Transverse colon (tissue), 4 donors: ENCODE results near the gene ARIH1. TPM values are rescaled to one million over a fixed set of nuclear protein-coding genes. Genes with fewer than 3 reads are reported as not detected.
"Not testable (repeated sequence)": the region's sequence is repeated elsewhere in the genome, so short reads cannot be mapped to it uniquely, and the experiment has no call there.

Experiments
- DNase-seq: peaks from one replicate; pipeline ENCODE4 v3.0.0-alpha.2; 2019
- H3K27ac ChIP-seq, 4 donors: fragments of 200-600 bp; sonication (generic); 2 replicates each; pipeline ENCODE4 v1.5.1; 2016 to 2018; ENCODE audit warnings: inconsistent platforms in 4 of 4
- H3K27me3 ChIP-seq: fragments of 200-600 bp; sonication (generic); 2 replicates; pipeline ENCODE4 v1.5.1; 2017; ENCODE audit warnings: inconsistent platforms
- H3K36me3 ChIP-seq, 4 donors: fragments of 200-600 bp; sonication (generic); 2 replicates each; pipeline ENCODE4 v1.5.1; 2017 to 2019; ENCODE audit warnings: inconsistent platforms in 4 of 4
- H3K4me1 ChIP-seq, 4 donors: fragments of 200-600 bp; sonication (generic); 2 replicates each; pipeline ENCODE4 v1.5.1; 2017 to 2020; ENCODE audit warnings: inconsistent platforms in 4 of 4
- H3K4me3 ChIP-seq, 4 donors: fragments of 200-600 bp; sonication (generic); 1 replicate in 1 of 4; 2 replicates in 3 of 4; pipeline versions ENCODE4 v1.5.1 to v1.6.1; 2017 to 2019; ENCODE audit warnings: inconsistent platforms in 4 of 4
- H3K9me3 ChIP-seq, 2 donors: fragments of 200-600 bp; sonication (generic); 2 replicates each; pipeline ENCODE4 v1.5.1; 2017 to 2019; ENCODE audit warnings: inconsistent platforms in 2 of 2
- POLR2AphosphoS5 ChIP-seq, 3 donors: sonication (generic); formaldehyde crosslinking; IDR thresholded peaks; one replicate each; pipeline ENCODE4 v1.6.1; 2016; ENCODE audit warnings: antibody characterized with exemption in 3 of 3
- WGBS, 2 donors: methylation state at CpG; one replicate each; pipeline ENCODE4 v1.1.5; 2018; ENCODE audit warnings: low coverage in 1 of 2; 5-methylcytosine and 5-hydroxymethylcytosine counted together
- in situ Hi-C, 4 donors: fragments of 200-750 bp; cut with MboI; loops; one replicate each; pipeline versions ENCODE4 v1.15.0 to v1.15.1; 2017; ENCODE audit warnings: low sequenced_read_pairs in 3 of 4, low pct_ligation_motif_present in 1 of 4, low pct_unique_long_range_greater_than_20kb in 1 of 4
- intact Hi-C: fragments of 100-400 bp; cut with DNase I; formaldehyde crosslinking; loops from one replicate; pipeline ENCODE4 v1.15.1; 2023; ENCODE audit warnings: low total_unique reads
- total RNA-seq, 4 donors: library from RNA; depleted of rRNA; stranded (reverse); fragments of >200 nt; gene quantifications; one replicate each; pipeline ENCODE4 v1.1.0, GENCODE V29; 2016

ARIH1 gene
- total RNA-seq, 4 donors from 2014 or later, result 15.7 to 108 (median 53.1) TPM

GRCh38 chr15:72636519-72637282, 162.6 kb downstream of the ARIH1 start:
- H3K9me3 ChIP-seq, intact Hi-C loops, H3K36me3 ChIP-seq, in situ Hi-C loops, H3K27me3 ChIP-seq, H3K4me1 ChIP-seq: not testable (repeated sequence)
- peak in 1 of 3 donors; percentile 16 for TF ChIP-seq POLR2AphosphoS5 (IDR thresholded peaks at IDR 0.05)
- Histone ChIP-seq H3K4me3 (peak overlapping the region in 2 of 4 donors; percentile 24 to 53), H3K27ac (peak overlapping the region in 2 of 4 donors; percentile 54 to 68)
- DNase-seq, result peak; percentile 86
- WGBS, 2 donors, result no CpG with 5 or more reads among the region's 43 CpGs

GRCh38 chr15:72639759-72640483, 165.8 kb downstream of the ARIH1 start:
- intact Hi-C loops, H3K4me3 ChIP-seq, H3K9me3 ChIP-seq, DNase-seq, in situ Hi-C loops, H3K27me3 ChIP-seq, H3K36me3 ChIP-seq, H3K27ac ChIP-seq, H3K4me1 ChIP-seq: not testable (repeated sequence)
- no CpG with 5 or more reads among the region's 26 CpGs for WGBS, 2 donors

GRCh38 chr15:72642271-72642670, 168.1 kb downstream of the ARIH1 start:
- DNase-seq, H3K27me3 ChIP-seq, H3K9me3 ChIP-seq, in situ Hi-C loops, H3K36me3 ChIP-seq, H3K4me3 ChIP-seq, H3K4me1 ChIP-seq, intact Hi-C loops, H3K27ac ChIP-seq: not testable (repeated sequence)
- no CpG with 5 or more reads among the region's 2 CpGs for WGBS, 2 donors

- H3K9me3 ChIP-seq, H3K27me3 ChIP-seq, H3K4me1 ChIP-seq, H3K36me3 ChIP-seq, H3K4me3 ChIP-seq, H3K27ac ChIP-seq, DNase-seq, in situ Hi-C loops, intact Hi-C loops: not testable (repeated sequence)
- 79 to 90% methylated on average over 2 to 8 of the region's 10 CpGs for WGBS, 2 donors
Measured at GRCh38 chr15:72648631-72649253, 174.6 kb downstream of the ARIH1 start.

Other genes with a start within 250 kb of the ARIH1 start
- gene PKM, start 243.1 kb upstream of the ARIH1 start, total RNA-seq, result 100 to 1,000 TPM; 259 to 431 (median 291) TPM
- gene PARP6, start 201.8 kb upstream of the ARIH1 start, total RNA-seq, result 100 to 1,000 TPM in 1 of 4 donors, 10 to 100 TPM in 3; 44.1 to 152 (median 57.9) TPM
- 10 to 100 TPM in 1 of 4 donors, 1 to 10 TPM in 3; 1.5 to 12.9 (median 4.7) TPM for gene CELF6, start 154.2 kb upstream of the ARIH1 start, total RNA-seq
- gene HEXA, start 98.3 kb upstream of the ARIH1 start, total RNA-seq, result 10 to 100 TPM; 19.9 to 69.9 (median 50.9) TPM
- not detected for gene TMEM202, start 76.0 kb upstream of the ARIH1 start, total RNA-seq
- not detected for gene GOLGA6B, start 180.4 kb downstream of the ARIH1 start, total RNA-seq
- not detected for gene HIGD2B, start 211.9 kb downstream of the ARIH1 start, total RNA-seq
- 10 to 100 TPM in 3 of 4 donors, 1 to 10 TPM in 1; 9.2 to 21.3 (median 19.2) TPM for gene BBS4, start 211.9 kb downstream of the ARIH1 start, total RNA-seq